ENCODE data around the gene STKLD1. TPM values are rescaled to one million over a fixed set of nuclear protein-coding genes. Genes with fewer than 3 reads are reported as not detected.

Gene STKLD1
- total and polyA plus RNA-seq, 4 donors, result 1.2 to 7.5 (median 3.0) TPM

DNA sequence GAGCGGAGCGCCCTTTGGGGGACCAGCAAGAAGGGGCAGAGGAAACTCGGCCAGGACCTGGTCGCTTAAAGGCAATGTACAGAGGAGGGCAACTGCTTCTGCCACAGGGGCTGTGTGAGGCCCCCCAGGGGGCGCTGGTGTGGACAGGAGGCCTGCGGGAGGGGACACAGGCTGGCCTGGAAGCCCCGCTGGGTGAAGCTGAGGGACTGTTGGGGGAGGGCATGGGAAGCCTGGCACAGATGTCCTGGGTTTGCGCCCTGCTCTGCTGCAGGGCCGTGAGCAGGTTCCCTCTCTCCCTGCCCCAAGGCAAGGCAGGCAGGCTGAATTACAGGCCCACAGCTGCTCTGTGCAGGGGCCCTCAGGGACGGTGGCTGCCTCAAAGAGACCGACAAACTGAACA, 33.6 kb upstream of the STKLD1 start:
- H3K36me3 ChIP-seq (ENCODE audit: control insufficient read depth, insufficient read depth, low read length), result peaks cover 82% of the 10 kb centered on the region
- H3K27me3 ChIP-seq (ENCODE audit: control insufficient read depth, insufficient read depth, low read length), result no peaks in the 10 kb centered on the region
- DNase-seq (ENCODE audit: low read depth in 4 of 6, low spot score in 6 of 6), result no peak
- H3K27ac ChIP-seq (ENCODE audit: low read depth, low read length), result no peak overlapping the region
- H3K4me3 ChIP-seq (ENCODE audit: low read depth, low read length), result no peak overlapping the region
- no peaks in the 10 kb centered on the region for H3K9me3 ChIP-seq (ENCODE audit: control insufficient read depth, insufficient read depth, low read length)
- H3K4me1 ChIP-seq (ENCODE audit: control insufficient read depth, insufficient read depth, low read length), result peaks cover 15% of the 10 kb centered on the region
- 73% methylated on average over 11 of the region's 11 CpGs for WGBS (ENCODE audit: insufficient coverage)

DNA sequence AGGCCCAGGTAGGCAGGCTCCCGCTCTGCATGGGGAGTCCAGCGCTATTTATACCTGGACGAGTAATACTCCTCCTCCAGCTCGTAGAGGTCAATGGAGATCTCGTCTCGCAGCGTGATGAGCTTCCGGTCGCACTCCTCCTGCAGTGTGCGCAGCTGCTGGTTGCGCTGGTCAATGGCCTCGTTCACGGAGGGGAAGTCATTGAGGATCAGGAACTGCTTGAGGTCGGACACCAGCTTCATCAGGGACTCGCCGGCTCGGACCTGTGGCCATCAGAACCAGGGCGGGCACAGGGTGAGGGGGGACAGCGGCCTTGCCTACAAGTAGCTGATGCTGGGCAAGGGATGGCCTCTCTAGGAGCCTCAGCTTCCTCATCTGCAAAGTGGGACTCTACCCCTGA, 32.1 kb upstream of the STKLD1 start:
- 97% methylated on average over 17 of the region's 19 CpGs for WGBS (ENCODE audit: insufficient coverage)
- H3K9me3 ChIP-seq (ENCODE audit: control insufficient read depth, insufficient read depth, low read length), result no peaks in the 10 kb centered on the region
- no peak overlapping the region for H3K27ac ChIP-seq (ENCODE audit: low read depth, low read length)
- DNase-seq (ENCODE audit: low read depth in 4 of 6, low spot score in 6 of 6), result no peak
- no peaks in the 10 kb centered on the region for H3K27me3 ChIP-seq (ENCODE audit: control insufficient read depth, insufficient read depth, low read length)
- H3K36me3 ChIP-seq (ENCODE audit: control insufficient read depth, insufficient read depth, low read length), result peaks cover 79% of the 10 kb centered on the region
- peaks cover 23% of the 10 kb centered on the region for H3K4me1 ChIP-seq (ENCODE audit: control insufficient read depth, insufficient read depth, low read length)
- no peak overlapping the region for H3K4me3 ChIP-seq (ENCODE audit: low read depth, low read length)

DNA sequence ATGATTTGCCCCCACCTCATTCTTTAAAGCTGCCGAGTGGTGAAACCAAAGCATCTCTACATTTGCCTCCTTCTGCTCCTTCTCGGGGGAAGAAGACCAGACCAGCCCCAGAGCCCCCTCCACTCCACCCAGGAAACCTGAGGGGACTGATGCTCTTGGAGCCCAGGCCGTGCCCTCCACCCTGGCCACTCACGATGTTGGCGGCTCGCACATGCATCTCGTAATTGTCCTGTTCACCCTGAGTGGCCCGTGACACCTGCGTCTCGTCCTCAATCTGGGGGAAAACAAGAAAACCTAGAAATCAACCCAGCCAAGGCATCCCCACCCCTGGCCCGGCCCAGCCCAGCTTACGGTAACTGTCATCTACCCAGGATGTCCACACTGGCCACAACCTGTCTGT, 31.2 kb upstream of the STKLD1 start:
- H3K9me3 ChIP-seq (ENCODE audit: control insufficient read depth, insufficient read depth, low read length), result no peaks in the 10 kb centered on the region
- peaks cover 76% of the 10 kb centered on the region for H3K36me3 ChIP-seq (ENCODE audit: control insufficient read depth, insufficient read depth, low read length)
- no peak overlapping the region for H3K27ac ChIP-seq (ENCODE audit: low read depth, low read length)
- no peaks in the 10 kb centered on the region for H3K27me3 ChIP-seq (ENCODE audit: control insufficient read depth, insufficient read depth, low read length)
- over 99% methylated on average over 12 of the region's 12 CpGs for WGBS (ENCODE audit: insufficient coverage)
- H3K4me1 ChIP-seq (ENCODE audit: control insufficient read depth, insufficient read depth, low read length), result peaks cover 27% of the 10 kb centered on the region
- no peak for DNase-seq (ENCODE audit: low read depth in 4 of 6, low spot score in 6 of 6)
- no peak overlapping the region for H3K4me3 ChIP-seq (ENCODE audit: low read depth, low read length)

DNA sequence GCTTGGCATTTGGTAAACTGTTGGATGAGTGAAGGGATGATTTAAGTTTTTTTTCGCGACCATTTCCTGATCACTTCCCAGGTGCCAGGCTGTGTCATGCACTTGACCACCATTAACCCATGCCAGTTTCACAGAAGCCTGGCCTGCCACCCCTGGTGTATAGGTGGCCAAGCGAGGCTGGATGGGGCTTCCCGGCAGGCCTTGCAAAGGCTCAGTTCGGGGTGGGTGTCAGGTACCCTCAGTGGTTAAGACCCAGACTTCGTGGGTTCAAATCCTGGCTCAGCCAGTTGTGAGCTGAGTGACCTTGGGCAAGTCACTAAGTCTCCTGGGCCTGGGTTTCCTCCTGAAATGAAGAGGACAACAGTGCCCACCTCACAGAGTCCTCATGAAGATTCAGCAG, 30.6 kb upstream of the STKLD1 start:
- no peaks in the 10 kb centered on the region for H3K27me3 ChIP-seq (ENCODE audit: control insufficient read depth, insufficient read depth, low read length)
- no peaks in the 10 kb centered on the region for H3K9me3 ChIP-seq (ENCODE audit: control insufficient read depth, insufficient read depth, low read length)
- H3K4me3 ChIP-seq (ENCODE audit: low read depth, low read length), result no peak overlapping the region
- no peak overlapping the region for H3K27ac ChIP-seq (ENCODE audit: low read depth, low read length)
- peaks cover 27% of the 10 kb centered on the region for H3K4me1 ChIP-seq (ENCODE audit: control insufficient read depth, insufficient read depth, low read length)
- H3K36me3 ChIP-seq (ENCODE audit: control insufficient read depth, insufficient read depth, low read length), result peaks cover 76% of the 10 kb centered on the region
- DNase-seq (ENCODE audit: low read depth in 4 of 6, low spot score in 6 of 6), result no peak
- WGBS (ENCODE audit: insufficient coverage), result 92% methylated on average over 6 of the region's 6 CpGs

DNA sequence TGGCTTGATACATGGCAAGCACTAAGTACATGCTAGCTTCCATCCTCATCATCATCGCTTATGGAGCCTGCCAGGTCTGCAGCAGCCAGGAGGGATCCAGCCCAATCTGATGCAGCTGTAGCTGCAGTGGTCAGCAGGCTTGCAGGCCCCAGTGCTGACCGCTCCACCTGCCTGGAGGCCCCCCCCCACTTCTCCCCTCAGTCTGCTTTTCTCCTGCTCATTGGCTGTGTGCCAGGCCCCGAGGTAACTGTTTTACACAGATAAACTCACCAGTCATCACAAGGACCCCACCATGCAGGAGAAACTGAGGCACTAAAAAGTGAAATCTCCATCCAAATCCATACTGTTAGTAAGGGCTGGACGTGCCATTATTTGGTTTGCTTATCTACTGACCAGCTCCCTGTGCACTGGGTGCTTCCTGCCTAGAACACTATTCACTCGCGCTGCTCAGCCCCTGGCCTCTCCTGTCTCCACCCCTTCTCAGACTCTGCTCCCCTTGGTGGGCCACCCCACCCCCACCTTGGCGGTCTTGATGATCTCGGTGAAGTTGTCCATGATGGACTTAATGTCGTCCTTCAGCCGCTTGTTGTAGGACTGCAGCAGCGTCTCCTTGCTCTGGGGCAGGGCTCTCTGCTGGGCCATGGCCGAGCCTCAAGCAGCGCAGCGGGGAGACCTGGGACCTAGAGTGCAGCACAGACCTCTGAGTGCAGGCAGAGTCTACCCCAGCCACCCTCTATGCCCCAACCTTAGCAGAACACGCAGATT, 30.0 kb upstream of the STKLD1 start:
- H3K4me3 ChIP-seq (ENCODE audit: low read depth, low read length), result peak overlapping the region; percentile 99
- H3K36me3 ChIP-seq (ENCODE audit: control insufficient read depth, insufficient read depth, low read length), result peaks cover 75% of the 10 kb centered on the region
- peaks cover 27% of the 10 kb centered on the region for H3K4me1 ChIP-seq (ENCODE audit: control insufficient read depth, insufficient read depth, low read length)
- WGBS (ENCODE audit: insufficient coverage), result 71% methylated on average over 15 of the region's 15 CpGs
- H3K27ac ChIP-seq (ENCODE audit: low read depth, low read length), result no peak overlapping the region
- no peaks in the 10 kb centered on the region for H3K27me3 ChIP-seq (ENCODE audit: control insufficient read depth, insufficient read depth, low read length)
- no peak for DNase-seq (ENCODE audit: low read depth in 4 of 6, low spot score in 6 of 6)
- H3K9me3 ChIP-seq (ENCODE audit: control insufficient read depth, insufficient read depth, low read length), result no peaks in the 10 kb centered on the region

DNA sequence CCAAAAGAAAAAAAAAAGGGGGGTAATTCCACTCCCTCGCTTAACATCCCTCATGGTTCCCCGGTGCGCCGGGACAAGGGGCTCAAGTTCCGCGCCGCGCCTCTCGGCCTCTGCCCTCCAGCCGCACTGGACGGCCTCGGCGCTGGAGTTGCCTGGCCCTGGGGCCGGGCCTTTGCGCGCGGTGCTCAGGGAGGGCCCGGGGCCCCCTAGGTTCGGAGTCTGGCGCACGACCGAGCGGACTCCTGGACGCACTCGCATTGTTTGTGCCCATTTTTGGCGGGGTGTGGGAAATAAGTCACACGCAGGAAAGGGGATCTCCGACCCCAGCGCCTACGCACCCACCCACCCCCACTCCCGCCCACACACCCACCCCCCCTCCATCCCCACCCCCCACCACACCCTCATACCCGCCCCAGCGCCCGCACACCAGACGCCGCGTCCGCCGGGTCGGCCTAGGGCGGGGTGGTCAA, 28.6 kb upstream of the STKLD1 start:
- Histone ChIP-seq H3K36me3 (ENCODE audit: control insufficient read depth, insufficient read depth, low read length) (peaks cover 73% of the 10 kb centered on the region), H3K9me3 (ENCODE audit: control insufficient read depth, insufficient read depth, low read length) (no peaks in the 10 kb centered on the region), H3K4me1 (ENCODE audit: control insufficient read depth, insufficient read depth, low read length) (peaks cover 27% of the 10 kb centered on the region), H3K4me3 (ENCODE audit: low read depth, low read length) (peak overlapping the region; percentile 99), H3K27me3 (ENCODE audit: control insufficient read depth, insufficient read depth, low read length) (no peaks in the 10 kb centered on the region), H3K27ac (ENCODE audit: low read depth, low read length) (peak overlapping the region; percentile 93)
- DNase-seq (ENCODE audit: low read depth in 4 of 6, low spot score in 6 of 6), result no peak
- WGBS (ENCODE audit: insufficient coverage), result under 1% methylated on average over 24 of the region's 41 CpGs

DNA sequence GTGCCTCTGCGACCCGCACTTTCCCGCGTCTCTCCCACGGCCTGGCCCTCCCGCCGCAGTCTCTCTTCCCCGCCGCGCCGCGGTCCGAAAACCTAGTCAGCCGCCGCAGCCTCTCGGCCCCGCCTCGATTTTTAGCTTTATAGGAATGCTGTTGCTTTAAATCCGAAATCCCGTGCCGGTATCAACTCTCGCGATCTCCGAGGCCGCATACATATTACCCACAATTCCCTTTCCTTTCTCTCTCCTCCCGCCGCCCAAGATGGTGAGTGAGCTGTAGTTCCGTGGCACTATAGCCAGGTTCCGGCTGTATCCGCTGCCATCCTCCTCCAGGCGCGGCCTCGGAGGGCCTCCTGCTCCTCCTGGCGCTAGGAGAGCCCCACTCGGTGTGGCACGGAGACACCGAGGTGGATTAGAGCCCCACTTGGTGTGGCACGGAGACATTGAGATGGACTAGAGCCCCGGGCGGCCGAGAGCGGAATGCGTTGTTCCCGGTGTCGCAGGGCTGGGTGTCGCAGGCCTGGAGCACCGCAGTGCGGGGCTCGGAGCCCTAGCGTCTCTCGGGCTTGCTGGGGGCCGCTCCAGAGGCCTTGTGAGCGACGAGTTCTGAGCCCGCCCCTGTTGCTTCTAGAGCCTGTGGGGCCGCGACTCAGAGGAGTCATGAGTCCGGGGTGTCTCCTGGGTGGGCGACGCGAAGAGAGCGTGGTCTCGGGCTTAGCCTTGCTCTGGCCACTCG, 28.0 kb upstream of the STKLD1 start, which contains the start of the genes MED22 and RPL7A:
Gene MED22, minus strand, starts transcription at position 147 of the 733 bp plus-strand sequence. CDS start 1,469 bp downstream, outside the sequence.
Gene RPL7A, plus strand, starts transcription at position 234 of the 733 bp plus-strand sequence. Its CDS starts 26 bp downstream, at position 260.
- under 1% methylated on average over 60 of the region's 64 CpGs for WGBS (ENCODE audit: insufficient coverage)
- Histone ChIP-seq H3K9me3 (ENCODE audit: control insufficient read depth, insufficient read depth, low read length) (no peaks in the 10 kb centered on the region), H3K27ac (ENCODE audit: low read depth, low read length) (peak within 1 kb of the TSS; percentile 93), H3K4me3 (ENCODE audit: low read depth, low read length) (peak within 1 kb of the TSS; percentile 99), H3K4me1 (ENCODE audit: control insufficient read depth, insufficient read depth, low read length) (peaks cover 27% of the 10 kb centered on the region), H3K36me3 (ENCODE audit: control insufficient read depth, insufficient read depth, low read length) (peaks cover 73% of the 10 kb centered on the region), H3K27me3 (ENCODE audit: control insufficient read depth, insufficient read depth, low read length) (no peaks in the 10 kb centered on the region)
- DNase-seq (ENCODE audit: low read depth in 4 of 6, low spot score in 6 of 6), result peak; percentile 90 to 99 (median 94)

DNA sequence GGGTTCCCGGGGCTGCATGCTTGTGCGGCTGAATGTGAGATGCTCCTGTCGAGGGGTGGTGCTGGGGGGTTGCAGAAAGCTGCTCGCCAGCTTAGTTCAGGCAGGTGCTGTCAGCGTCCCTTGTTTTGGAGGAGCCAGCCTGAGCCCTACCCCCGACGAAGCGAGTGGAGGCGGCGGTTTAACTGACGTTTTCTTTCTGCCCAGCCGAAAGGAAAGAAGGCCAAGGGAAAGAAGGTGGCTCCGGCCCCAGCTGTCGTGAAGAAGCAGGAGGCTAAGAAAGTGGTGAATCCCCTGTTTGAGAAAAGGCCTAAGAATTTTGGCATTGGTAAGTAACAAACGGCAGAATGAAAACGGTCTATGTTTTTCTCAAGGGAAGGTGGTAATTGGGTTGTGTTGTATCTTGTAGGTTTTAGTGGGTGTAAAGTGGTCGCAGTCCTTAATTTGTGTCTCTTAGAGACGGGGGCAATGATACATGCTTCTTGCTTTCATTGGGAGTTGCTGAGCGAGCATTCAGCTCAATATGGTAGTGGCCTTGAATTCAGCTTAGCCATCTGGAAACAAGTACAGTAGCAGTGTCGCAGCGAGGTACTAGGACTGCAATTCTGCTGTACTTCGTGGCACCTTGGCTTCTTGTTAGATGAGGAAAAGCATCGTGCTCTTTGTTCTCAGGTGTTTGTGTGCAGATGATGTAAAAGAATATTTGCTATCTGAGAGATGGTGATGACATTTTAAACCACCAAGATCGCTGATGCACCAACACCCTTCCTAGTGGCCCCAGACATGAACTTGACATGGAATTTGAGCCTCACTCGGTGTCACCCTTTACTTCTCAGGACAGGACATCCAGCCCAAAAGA, 27.2 kb upstream of the STKLD1 start:
- peaks cover 71% of the 10 kb centered on the region for H3K36me3 ChIP-seq (ENCODE audit: control insufficient read depth, insufficient read depth, low read length)
- WGBS (ENCODE audit: insufficient coverage), result 15% methylated on average over 23 of the region's 25 CpGs
- H3K27ac ChIP-seq (ENCODE audit: low read depth, low read length), result peak overlapping the region; percentile 93

DNA sequence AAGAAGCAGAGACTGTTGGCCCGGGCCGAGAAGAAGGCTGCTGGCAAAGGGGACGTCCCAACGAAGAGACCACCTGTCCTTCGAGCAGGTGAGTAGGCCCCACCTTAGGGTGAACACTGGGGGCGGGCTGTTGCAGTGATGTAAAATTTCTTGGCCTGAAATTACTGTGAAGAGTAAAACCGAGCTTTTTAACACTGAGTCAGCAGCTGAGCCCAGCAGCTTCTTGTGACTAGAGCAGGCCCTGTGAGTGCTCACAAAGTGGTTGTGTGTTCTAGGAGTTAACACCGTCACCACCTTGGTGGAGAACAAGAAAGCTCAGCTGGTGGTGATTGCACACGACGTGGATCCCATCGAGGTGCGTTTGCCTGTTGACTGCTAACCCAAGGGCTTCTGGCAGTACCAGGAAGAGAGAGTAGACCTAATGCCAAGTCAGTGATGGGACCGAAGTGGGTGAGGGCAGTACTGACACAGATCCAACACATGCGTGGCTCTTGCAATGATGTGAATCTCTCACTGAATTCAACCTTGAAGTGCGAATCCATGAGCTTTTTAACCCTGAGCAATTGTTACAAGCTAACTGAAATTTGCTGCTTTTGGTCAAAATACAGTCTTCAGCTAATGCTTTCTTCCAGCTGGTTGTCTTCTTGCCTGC, 26.1 kb upstream of the STKLD1 start:
- Histone ChIP-seq H3K36me3 (ENCODE audit: control insufficient read depth, insufficient read depth, low read length) (peaks cover 67% of the 10 kb centered on the region), H3K27ac (ENCODE audit: low read depth, low read length) (no peak overlapping the region), H3K4me1 (ENCODE audit: control insufficient read depth, insufficient read depth, low read length) (peaks cover 31% of the 10 kb centered on the region), H3K9me3 (ENCODE audit: control insufficient read depth, insufficient read depth, low read length) (no peaks in the 10 kb centered on the region), H3K4me3 (ENCODE audit: low read depth, low read length) (no peak overlapping the region), H3K27me3 (ENCODE audit: control insufficient read depth, insufficient read depth, low read length) (no peaks in the 10 kb centered on the region)
- 92% methylated on average over 15 of the region's 15 CpGs for WGBS (ENCODE audit: insufficient coverage)
- no peak for DNase-seq (ENCODE audit: low read depth in 4 of 6, low spot score in 6 of 6)

More for the DNA sequence above, 27.2 kb upstream of the STKLD1 start:
- DNase-seq (ENCODE audit: low read depth in 4 of 6, low spot score in 6 of 6), result no peak
- peak overlapping the region; percentile 99 for H3K4me3 ChIP-seq (ENCODE audit: low read depth, low read length)
- H3K4me1 ChIP-seq (ENCODE audit: control insufficient read depth, insufficient read depth, low read length), result peaks cover 27% of the 10 kb centered on the region
- H3K27me3 ChIP-seq (ENCODE audit: control insufficient read depth, insufficient read depth, low read length), result no peaks in the 10 kb centered on the region
- no peaks in the 10 kb centered on the region for H3K9me3 ChIP-seq (ENCODE audit: control insufficient read depth, insufficient read depth, low read length)

Measured in spinal cord (tissue), 10 donors.